ENCODE measurements around the gene KRTAP10-11.
"Not testable (repeated sequence)": the region's sequence is repeated elsewhere in the genome, so short reads cannot be mapped to it uniquely, and the experiment has no call there.

Gene KRTAP10-11

GRCh38 chr21:44682580-44683151, 36.5 kb downstream of the KRTAP10-11 start:
- no peak overlapping the region for H3K4me3 Mint-ChIP-seq
- H3K27ac Mint-ChIP-seq, result no peak overlapping the region
- DNase-seq (ENCODE audit: low spot score in 2 of 2) (no peak), ATAC-seq (ENCODE audit: low read depth) (no peak)
- no peaks in the 10 kb centered on the region for H3K36me3 Mint-ChIP-seq
- no peaks in the 10 kb centered on the region for H3K4me1 Mint-ChIP-seq
- peaks cover 32% of the 10 kb centered on the region for H3K27me3 Mint-ChIP-seq
- H3K9me3 Mint-ChIP-seq, result no peaks in the 10 kb centered on the region

- no peaks in the 10 kb centered on the region for H3K9me3 Mint-ChIP-seq
Measured at GRCh38 chr21:44684077-44684476, 37.9 kb downstream of the KRTAP10-11 start.

GRCh38 chr21:44684483-44684882, 38.3 kb downstream of the KRTAP10-11 start:
- ATAC-seq (ENCODE audit: low read depth) (no peak), DNase-seq (ENCODE audit: low spot score in 2 of 2) (no peak)
- Mint-ChIP-seq H3K4me3 (no peak overlapping the region), H3K27me3 (peaks cover 35% of the 10 kb centered on the region), H3K27ac (no peak overlapping the region), H3K9me3 (no peaks in the 10 kb centered on the region), H3K36me3 (no peaks in the 10 kb centered on the region), H3K4me1 (no peaks in the 10 kb centered on the region)

More at GRCh38 chr21:44684077-44684476, 37.9 kb downstream of the KRTAP10-11 start:
- H3K36me3 Mint-ChIP-seq, result no peaks in the 10 kb centered on the region
- H3K27ac Mint-ChIP-seq, result no peak overlapping the region
- peaks cover 35% of the 10 kb centered on the region for H3K27me3 Mint-ChIP-seq
- H3K4me3 Mint-ChIP-seq, result no peak overlapping the region
- H3K4me1 Mint-ChIP-seq, result no peaks in the 10 kb centered on the region
- DNase-seq (ENCODE audit: low spot score in 2 of 2), result no peak
- ATAC-seq (ENCODE audit: low read depth), result no peak

DNA sequence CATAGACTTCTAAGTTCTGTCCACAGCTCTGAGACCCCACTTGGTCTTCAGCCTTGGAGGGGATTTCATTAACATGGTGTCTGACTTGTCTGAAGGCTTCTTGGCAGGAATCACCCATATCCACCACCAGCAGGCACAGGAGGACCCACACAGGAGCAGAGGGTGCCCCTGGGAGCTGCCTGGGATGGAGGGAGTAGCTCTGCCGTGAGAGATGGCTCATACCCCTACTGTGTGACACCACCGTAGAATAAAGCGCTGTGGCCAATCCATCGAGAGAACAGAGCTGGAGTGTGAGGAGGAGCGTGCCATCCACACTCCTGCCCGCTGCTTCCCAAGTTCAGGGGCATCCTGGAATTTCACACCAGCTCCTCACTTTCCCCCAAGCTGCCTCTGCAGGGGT, 38.8 kb downstream of the KRTAP10-11 start:
- H3K9me3 Mint-ChIP-seq; H3K4me3 Mint-ChIP-seq; H3K27ac Mint-ChIP-seq; DNase-seq (ENCODE audit: low spot score in 2 of 2); H3K36me3 Mint-ChIP-seq; H3K4me1 Mint-ChIP-seq; ATAC-seq (ENCODE audit: low read depth): not testable (repeated sequence)
- peaks cover 37% of the 10 kb centered on the region for H3K27me3 Mint-ChIP-seq

DNA sequence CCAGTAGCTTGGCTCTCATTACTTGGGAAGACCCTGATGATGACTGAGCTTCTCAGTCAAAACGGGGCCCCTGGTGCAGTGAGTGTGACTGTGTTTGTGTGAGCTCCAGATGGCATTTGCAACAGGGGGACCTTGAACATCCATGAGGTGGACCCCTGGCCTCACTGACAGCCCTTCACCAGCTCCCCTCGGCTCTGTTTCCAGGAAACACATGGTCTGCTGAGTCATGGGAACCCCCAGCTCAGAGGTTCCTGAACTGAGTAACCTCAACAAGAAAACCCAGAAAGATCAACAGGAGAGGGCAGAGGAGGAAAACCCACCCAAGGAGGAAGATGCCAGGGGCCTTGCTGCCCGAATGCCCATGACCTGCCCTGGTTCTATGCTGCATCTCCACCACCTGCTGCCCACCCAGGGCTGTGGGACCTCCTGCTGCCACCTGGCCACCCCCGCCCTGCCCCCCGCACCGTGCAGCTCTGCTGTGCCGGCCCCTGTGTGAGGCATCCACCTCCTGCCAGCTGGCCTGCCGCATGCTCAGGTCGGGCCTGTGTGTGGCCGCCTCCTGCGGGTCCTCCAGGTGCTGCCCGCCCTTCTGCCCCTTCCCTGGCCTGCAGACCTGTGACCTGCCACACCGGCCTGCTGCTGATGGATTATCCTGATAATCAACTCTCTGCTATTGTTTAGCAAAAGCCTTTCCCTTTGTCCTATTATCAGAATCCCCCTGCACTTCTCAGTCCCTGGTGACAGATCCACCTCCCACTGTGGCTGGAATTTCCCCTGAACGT, 40.0 kb downstream of the KRTAP10-11 start:
- no peak overlapping the region for H3K27ac Mint-ChIP-seq
- DNase-seq (ENCODE audit: low spot score in 2 of 2) (no peak), ATAC-seq (ENCODE audit: low read depth) (no peak)
- H3K4me1 Mint-ChIP-seq, result peaks cover 2% of the 10 kb centered on the region
- peaks cover 2% of the 10 kb centered on the region for H3K9me3 Mint-ChIP-seq
- H3K36me3 Mint-ChIP-seq, result no peaks in the 10 kb centered on the region
- H3K4me3 Mint-ChIP-seq, result no peak overlapping the region
- H3K27me3 Mint-ChIP-seq, result peaks cover 38% of the 10 kb centered on the region

- H3K4me1 Mint-ChIP-seq, result peaks cover 2% of the 10 kb centered on the region
- no peaks in the 10 kb centered on the region for H3K36me3 Mint-ChIP-seq
- ATAC-seq (ENCODE audit: low read depth) (no peak), DNase-seq (ENCODE audit: low spot score in 2 of 2) (no peak)
- peaks cover 34% of the 10 kb centered on the region for H3K27me3 Mint-ChIP-seq
- H3K27ac Mint-ChIP-seq, result no peak overlapping the region
- peaks cover 2% of the 10 kb centered on the region for H3K9me3 Mint-ChIP-seq
- H3K4me3 Mint-ChIP-seq, result no peak overlapping the region
Measured at GRCh38 chr21:44686843-44687561, 40.8 kb downstream of the KRTAP10-11 start.

- ATAC-seq (ENCODE audit: low read depth) (no peak), DNase-seq (ENCODE audit: low spot score in 2 of 2) (no peak)
- H3K4me3 Mint-ChIP-seq, result no peak overlapping the region
- H3K4me1 Mint-ChIP-seq, result peaks cover 2% of the 10 kb centered on the region
- H3K9me3 Mint-ChIP-seq, result peaks cover 2% of the 10 kb centered on the region
- no peak overlapping the region for H3K27ac Mint-ChIP-seq
- H3K27me3 Mint-ChIP-seq, result peaks cover 29% of the 10 kb centered on the region
- no peaks in the 10 kb centered on the region for H3K36me3 Mint-ChIP-seq
Measured at GRCh38 chr21:44687671-44688070, 41.5 kb downstream of the KRTAP10-11 start.

DNA sequence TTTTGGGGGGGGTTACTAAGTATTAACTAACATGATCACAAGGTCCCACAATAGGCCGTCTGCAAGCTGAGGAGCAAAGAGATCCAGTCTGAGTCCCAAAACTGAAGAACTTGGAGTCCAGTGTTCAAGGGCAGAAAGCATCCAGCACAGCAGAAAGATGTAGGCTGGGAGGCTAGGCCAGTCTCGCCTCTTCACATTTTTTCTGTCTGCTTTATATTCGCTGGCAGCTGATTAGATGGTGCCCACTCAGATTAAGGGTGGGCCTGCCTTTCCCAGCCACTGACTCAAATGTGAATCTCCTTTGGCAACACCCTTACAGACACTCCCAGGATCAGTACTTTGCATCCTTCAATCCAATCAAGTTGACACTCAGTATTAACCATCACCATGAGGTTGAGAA, 43.5 kb downstream of the KRTAP10-11 start:
- not testable (repeated sequence) for ATAC-seq (ENCODE audit: low read depth); DNase-seq (ENCODE audit: low spot score in 2 of 2); H3K36me3 Mint-ChIP-seq; H3K4me3 Mint-ChIP-seq; H3K4me1 Mint-ChIP-seq; H3K27ac Mint-ChIP-seq
- peaks cover 25% of the 10 kb centered on the region for H3K27me3 Mint-ChIP-seq
- peaks cover 10% of the 10 kb centered on the region for H3K9me3 Mint-ChIP-seq

DNA sequence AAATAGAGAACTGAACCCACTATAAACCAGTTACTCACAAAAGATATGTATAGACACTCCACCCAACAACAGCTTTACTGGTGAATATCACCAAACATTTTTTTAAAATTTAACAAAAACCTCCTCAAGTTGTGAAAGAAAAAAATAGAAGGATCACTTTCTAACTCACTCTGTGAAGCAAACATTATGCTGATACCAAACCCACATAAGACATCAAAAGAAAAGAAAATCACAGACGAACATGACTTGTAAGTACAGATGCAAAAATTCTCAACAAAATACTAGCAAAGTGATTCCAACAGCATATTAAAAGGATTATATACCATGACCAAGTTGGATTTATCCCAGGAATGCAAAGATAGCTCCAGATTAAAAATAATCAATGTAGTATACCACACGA, 45.5 kb downstream of the KRTAP10-11 start:
- no peak overlapping the region for H3K4me3 Mint-ChIP-seq
- no peak overlapping the region for H3K27ac Mint-ChIP-seq
- peaks cover 2% of the 10 kb centered on the region for H3K4me1 Mint-ChIP-seq
- no peak for DNase-seq (ENCODE audit: low spot score in 2 of 2)
- H3K9me3 Mint-ChIP-seq, result peaks cover 10% of the 10 kb centered on the region
- H3K36me3 Mint-ChIP-seq, result peaks cover 1% of the 10 kb centered on the region
- peaks cover 20% of the 10 kb centered on the region for H3K27me3 Mint-ChIP-seq
- ATAC-seq (ENCODE audit: low read depth), result no peak

GRCh38 chr21:44692798-44693512, 46.7 kb downstream of the KRTAP10-11 start:
- Mint-ChIP-seq H3K9me3 (peaks cover 10% of the 10 kb centered on the region), H3K27me3 (peaks cover 26% of the 10 kb centered on the region), H3K4me3 (no peak overlapping the region), H3K4me1 (peaks cover 2% of the 10 kb centered on the region), H3K27ac (no peak overlapping the region), H3K36me3 (peaks cover 1% of the 10 kb centered on the region)
- DNase-seq (ENCODE audit: low spot score in 2 of 2), result no peak
- ATAC-seq (ENCODE audit: low read depth), result no peak

- no peak for ATAC-seq (ENCODE audit: low read depth)
- H3K4me3 Mint-ChIP-seq, result no peak overlapping the region
- peaks cover 1% of the 10 kb centered on the region for H3K36me3 Mint-ChIP-seq
- DNase-seq (ENCODE audit: low spot score in 2 of 2), result no peak
- no peak overlapping the region for H3K27ac Mint-ChIP-seq
- H3K4me1 Mint-ChIP-seq, result peaks cover 5% of the 10 kb centered on the region
- H3K9me3 Mint-ChIP-seq, result peaks cover 10% of the 10 kb centered on the region
- H3K27me3 Mint-ChIP-seq, result peaks cover 33% of the 10 kb centered on the region
Measured at GRCh38 chr21:44694776-44695175, 48.6 kb downstream of the KRTAP10-11 start.

- Mint-ChIP-seq H3K27ac (no peak overlapping the region), H3K4me3 (no peak overlapping the region), H3K9me3 (peaks cover 10% of the 10 kb centered on the region), H3K27me3 (peaks cover 34% of the 10 kb centered on the region), H3K36me3 (peaks cover 1% of the 10 kb centered on the region), H3K4me1 (peaks cover 5% of the 10 kb centered on the region)
- ATAC-seq (ENCODE audit: low read depth) (no peak), DNase-seq (ENCODE audit: low spot score in 2 of 2) (no peak)
Measured at GRCh38 chr21:44695184-44695583, 49.0 kb downstream of the KRTAP10-11 start.

DNA sequence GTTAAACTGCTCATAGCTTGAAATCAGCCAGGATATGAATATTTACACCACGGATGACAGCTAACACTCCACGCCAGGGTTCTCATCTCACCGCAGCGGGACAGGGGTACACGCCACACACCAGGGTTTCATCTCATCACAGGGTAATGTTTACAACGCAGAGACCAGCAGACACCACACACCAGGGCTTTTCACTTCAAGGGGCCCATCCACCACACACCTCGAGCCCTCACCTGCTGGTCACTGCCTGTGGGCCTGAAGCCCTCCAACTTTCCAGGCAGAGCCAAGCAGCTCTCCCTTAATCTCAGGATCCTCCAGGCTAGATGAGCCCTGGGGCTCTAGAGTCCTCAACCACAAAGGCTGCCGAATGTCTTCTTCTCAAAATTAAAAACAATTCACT, 49.4 kb downstream of the KRTAP10-11 start:
- Mint-ChIP-seq H3K9me3 (peaks cover 10% of the 10 kb centered on the region), H3K4me3 (no peak overlapping the region), H3K27me3 (peaks cover 32% of the 10 kb centered on the region), H3K4me1 (peaks cover 5% of the 10 kb centered on the region), H3K27ac (no peak overlapping the region), H3K36me3 (peaks cover 1% of the 10 kb centered on the region)
- DNase-seq (ENCODE audit: low spot score in 2 of 2), result no peak
- ATAC-seq (ENCODE audit: low read depth), result no peak

DNA sequence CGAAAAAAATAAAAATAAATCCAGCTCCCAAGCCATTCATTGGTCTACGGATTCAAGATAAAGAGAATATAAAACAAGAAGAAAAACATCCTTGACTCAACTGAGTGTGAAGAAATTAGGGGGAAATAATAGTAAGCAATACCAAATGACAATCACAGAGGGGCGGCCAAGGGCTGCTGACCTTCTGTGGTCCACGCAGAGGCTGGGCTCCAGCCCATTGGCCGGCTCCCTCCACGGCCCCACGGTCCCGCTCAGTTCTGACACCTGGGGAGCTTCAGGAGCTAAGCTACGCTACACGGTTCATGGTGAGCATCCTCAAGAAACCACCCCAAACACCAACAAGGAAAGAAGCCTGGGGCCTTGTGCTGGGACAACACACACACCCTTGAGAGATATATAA, 50.4 kb downstream of the KRTAP10-11 start:
- no peak overlapping the region for H3K4me3 Mint-ChIP-seq
- peaks cover 1% of the 10 kb centered on the region for H3K36me3 Mint-ChIP-seq
- ATAC-seq (ENCODE audit: low read depth) (no peak), DNase-seq (ENCODE audit: low spot score in 2 of 2) (no peak)
- H3K9me3 Mint-ChIP-seq, result peaks cover 9% of the 10 kb centered on the region
- no peak overlapping the region for H3K27ac Mint-ChIP-seq
- peaks cover 33% of the 10 kb centered on the region for H3K27me3 Mint-ChIP-seq
- peaks cover 3% of the 10 kb centered on the region for H3K4me1 Mint-ChIP-seq
